ENCODE measurements around the gene ISG15.
"Not testable (repeated sequence)": the region's sequence is repeated elsewhere in the genome, so short reads cannot be mapped to it uniquely, and the experiment has no call there.

The ISG15 gene

DNA sequence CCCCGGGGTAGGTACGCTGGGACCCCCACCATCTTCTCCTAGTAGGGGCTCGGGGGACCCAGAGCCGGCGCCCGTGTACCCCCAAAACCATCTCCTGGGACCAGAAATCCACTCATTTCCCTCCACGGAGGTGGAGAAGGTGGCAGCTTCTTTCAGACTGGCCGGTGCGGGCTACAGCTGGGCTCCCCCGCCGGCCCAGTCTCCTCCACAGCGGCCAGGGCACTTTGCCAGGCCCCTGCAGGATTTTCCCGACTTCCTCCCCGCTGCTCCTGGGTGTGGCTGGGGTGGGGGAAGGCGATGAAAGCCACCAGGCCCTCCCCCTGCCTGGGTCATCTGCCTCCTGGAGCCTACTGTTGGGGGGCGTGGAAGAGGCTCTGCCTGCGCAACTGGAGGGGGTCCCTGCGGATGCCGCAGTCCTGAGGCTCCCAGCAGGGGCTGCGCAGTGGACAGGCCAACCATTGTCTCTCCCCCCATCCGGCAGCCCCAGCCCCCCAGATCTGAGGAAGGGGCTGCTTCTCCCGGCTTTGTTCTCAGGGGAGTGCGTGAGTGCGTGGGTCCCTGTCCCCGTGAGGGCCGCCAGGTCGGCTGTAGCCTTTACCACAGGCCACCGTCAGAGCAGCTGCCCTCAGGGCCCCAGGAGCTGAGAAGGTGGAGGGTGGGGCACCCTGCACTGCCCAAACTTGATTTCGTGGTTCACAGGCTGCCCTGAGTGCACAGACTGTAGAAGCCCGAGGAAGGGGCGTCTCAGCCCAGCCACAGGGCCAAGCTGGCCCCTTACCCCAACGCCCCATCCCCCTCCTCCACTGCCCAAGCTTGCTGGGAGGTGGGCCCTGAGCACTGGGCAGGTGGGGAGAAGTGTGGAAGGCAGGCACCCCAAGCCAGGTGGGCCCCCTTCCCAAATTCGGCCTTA, 8.0 kb downstream of the ISG15 start:
- Histone ChIP-seq H3K27me3 (ENCODE audit: control insufficient read depth, insufficient read depth, low read length) (peaks cover 5% of the 10 kb centered on the region), H3K27ac (ENCODE audit: low read length) (no peak overlapping the region), H3K9ac (ENCODE audit: low read length) (no peak overlapping the region), H3K4me1 (ENCODE audit: control insufficient read depth, low read depth, low read length) (peaks cover 15% of the 10 kb centered on the region), H3K4me3 (ENCODE audit: low read length) (peak overlapping the region; percentile 55), H3K9me3 (ENCODE audit: control insufficient read depth, low read depth, low read length) (no peaks in the 10 kb centered on the region), H3K36me3 (ENCODE audit: control insufficient read depth, low read depth, low read length) (no peaks in the 10 kb centered on the region)

DNA sequence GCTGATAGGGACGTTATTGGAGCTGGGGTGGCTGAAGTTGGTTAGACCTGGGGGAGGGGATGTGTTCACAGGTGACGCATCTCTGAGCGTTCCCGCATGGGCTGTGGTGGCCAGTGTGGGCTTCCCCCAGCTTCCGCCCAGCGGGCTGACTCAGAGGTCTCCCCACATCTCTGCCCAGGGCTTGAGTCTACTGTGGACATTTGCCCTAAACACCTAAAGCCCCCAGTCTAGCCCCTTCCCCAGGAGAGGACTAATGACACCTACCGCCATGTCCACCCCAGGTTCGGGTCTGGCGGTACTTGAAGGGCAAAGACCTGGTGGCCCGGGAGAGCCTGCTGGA, 8.6 kb downstream of the ISG15 start:
- H3K27me3 ChIP-seq (ENCODE audit: control insufficient read depth, insufficient read depth, low read length) = peaks cover 9% of the 10 kb centered on the region
- H3K4me3 ChIP-seq (ENCODE audit: low read length) = no peak overlapping the region
- no peaks in the 10 kb centered on the region for H3K9me3 ChIP-seq (ENCODE audit: control insufficient read depth, low read depth, low read length)
- H3K4me1 ChIP-seq (ENCODE audit: control insufficient read depth, low read depth, low read length) = peaks cover 15% of the 10 kb centered on the region
- H3K27ac ChIP-seq (ENCODE audit: low read length) = no peak overlapping the region
- H3K36me3 ChIP-seq (ENCODE audit: control insufficient read depth, low read depth, low read length) = no peaks in the 10 kb centered on the region
- H3K9ac ChIP-seq (ENCODE audit: low read length) = no peak overlapping the region

DNA sequence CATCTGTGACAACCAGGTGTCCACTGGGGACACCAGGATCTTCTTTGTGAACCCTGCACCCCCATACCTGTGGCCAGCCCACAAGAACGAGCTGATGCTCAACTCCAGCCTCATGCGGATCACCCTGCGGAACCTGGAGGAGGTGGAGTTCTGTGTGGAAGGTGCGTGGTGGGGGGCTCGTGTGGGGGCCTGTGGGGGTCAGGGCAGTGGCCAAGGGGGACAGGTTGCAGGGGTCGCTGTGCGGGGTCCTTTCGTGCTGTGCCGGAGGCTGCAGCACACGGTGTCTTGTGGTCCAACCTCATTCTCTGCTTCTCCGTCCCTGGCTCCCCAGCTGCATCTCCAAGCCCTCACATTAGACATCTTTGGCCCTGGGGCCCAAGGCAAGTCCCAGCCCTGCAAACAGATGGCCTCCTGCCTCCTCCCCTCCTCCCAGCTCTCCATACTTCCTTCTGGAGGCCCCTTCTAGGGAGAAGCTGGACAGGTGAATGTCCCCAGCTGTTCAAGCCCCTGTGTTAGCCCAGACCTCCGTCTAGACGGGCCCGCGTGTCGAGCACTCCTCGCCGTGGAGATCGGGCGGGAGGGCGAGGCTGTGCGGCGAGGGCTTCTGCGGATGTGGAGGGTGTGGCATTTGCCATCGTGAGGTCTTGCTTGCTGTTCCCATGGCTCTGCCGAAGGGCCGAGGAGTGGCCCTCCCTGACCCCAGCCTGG, 9.2 kb downstream of the ISG15 start:
- no peaks in the 10 kb centered on the region for H3K9me3 ChIP-seq (ENCODE audit: control insufficient read depth, low read depth, low read length)
- H3K9ac ChIP-seq (ENCODE audit: low read length) = no peak overlapping the region
- H3K4me1 ChIP-seq (ENCODE audit: control insufficient read depth, low read depth, low read length) = peaks cover 15% of the 10 kb centered on the region
- H3K27ac ChIP-seq (ENCODE audit: low read length) = no peak overlapping the region
- H3K36me3 ChIP-seq (ENCODE audit: control insufficient read depth, low read depth, low read length) = no peaks in the 10 kb centered on the region
- peaks cover 12% of the 10 kb centered on the region for H3K27me3 ChIP-seq (ENCODE audit: control insufficient read depth, insufficient read depth, low read length)
- H3K4me3 ChIP-seq (ENCODE audit: low read length) = no peak overlapping the region

DNA sequence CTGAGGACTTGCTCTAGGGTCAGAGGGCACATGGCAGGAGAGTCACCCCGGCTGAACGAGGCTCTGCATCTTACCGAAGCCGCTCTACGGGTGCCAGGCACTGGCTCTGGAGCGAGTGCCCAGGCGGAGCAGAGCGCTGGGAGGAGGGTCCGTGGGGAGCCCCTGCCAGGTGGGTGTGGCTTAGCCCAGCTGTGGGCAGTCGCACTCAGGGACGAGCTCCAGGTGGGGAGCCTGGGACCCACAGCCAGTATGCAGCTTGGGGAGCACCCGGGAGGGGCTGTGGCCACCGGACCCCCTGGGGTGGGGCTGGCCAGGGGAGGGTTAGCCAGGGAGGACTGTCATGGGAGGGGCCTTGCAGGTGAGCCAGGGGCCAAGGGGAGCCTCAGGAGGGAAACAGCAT, 10.4 kb downstream of the ISG15 start:
- H3K9me3 ChIP-seq (ENCODE audit: control insufficient read depth, low read depth, low read length) = no peaks in the 10 kb centered on the region
- H3K4me3 ChIP-seq (ENCODE audit: low read length) = no peak overlapping the region
- H3K9ac ChIP-seq (ENCODE audit: low read length) = no peak overlapping the region
- H3K27me3 ChIP-seq (ENCODE audit: control insufficient read depth, insufficient read depth, low read length) = peaks cover 12% of the 10 kb centered on the region
- H3K4me1 ChIP-seq (ENCODE audit: control insufficient read depth, low read depth, low read length) = peaks cover 15% of the 10 kb centered on the region
- H3K27ac ChIP-seq (ENCODE audit: low read length) = no peak overlapping the region
- H3K36me3 ChIP-seq (ENCODE audit: control insufficient read depth, low read depth, low read length) = no peaks in the 10 kb centered on the region

DNA sequence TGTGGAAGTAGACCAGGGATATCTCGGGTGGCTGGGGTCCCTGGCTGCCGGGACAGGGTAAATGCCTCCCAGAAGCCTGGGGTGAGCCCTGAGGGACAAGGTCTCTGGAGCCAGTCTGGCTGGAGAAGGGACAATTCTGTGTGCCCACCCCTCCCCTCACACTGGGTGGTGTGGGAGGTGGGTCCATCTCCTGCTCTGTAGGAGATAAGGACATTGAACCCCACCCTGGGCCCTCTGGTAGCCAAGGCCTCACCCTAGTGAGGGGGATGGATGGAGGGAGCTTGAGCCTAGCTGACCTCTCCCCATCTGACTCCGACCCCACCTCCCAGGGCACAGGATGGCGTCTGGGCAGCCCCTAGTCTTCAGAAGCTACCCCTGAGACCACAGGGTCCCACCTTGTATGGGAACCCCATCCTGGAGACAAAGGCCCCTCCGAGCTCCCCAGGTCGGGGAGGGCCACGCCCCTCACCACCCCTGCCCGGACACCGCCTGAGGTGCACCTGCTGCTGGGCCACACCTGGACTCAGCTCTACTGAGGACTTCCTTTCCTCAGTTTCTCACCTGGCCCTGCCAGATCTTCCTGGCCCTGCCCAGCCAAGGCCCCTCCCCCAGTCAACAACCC, 11.0 kb downstream of the ISG15 start:
- Histone ChIP-seq H3K4me1 (ENCODE audit: control insufficient read depth, low read depth, low read length) (peaks cover 15% of the 10 kb centered on the region), H3K9ac (ENCODE audit: low read length) (no peak overlapping the region), H3K4me3 (ENCODE audit: low read length) (no peak overlapping the region)

DNA sequence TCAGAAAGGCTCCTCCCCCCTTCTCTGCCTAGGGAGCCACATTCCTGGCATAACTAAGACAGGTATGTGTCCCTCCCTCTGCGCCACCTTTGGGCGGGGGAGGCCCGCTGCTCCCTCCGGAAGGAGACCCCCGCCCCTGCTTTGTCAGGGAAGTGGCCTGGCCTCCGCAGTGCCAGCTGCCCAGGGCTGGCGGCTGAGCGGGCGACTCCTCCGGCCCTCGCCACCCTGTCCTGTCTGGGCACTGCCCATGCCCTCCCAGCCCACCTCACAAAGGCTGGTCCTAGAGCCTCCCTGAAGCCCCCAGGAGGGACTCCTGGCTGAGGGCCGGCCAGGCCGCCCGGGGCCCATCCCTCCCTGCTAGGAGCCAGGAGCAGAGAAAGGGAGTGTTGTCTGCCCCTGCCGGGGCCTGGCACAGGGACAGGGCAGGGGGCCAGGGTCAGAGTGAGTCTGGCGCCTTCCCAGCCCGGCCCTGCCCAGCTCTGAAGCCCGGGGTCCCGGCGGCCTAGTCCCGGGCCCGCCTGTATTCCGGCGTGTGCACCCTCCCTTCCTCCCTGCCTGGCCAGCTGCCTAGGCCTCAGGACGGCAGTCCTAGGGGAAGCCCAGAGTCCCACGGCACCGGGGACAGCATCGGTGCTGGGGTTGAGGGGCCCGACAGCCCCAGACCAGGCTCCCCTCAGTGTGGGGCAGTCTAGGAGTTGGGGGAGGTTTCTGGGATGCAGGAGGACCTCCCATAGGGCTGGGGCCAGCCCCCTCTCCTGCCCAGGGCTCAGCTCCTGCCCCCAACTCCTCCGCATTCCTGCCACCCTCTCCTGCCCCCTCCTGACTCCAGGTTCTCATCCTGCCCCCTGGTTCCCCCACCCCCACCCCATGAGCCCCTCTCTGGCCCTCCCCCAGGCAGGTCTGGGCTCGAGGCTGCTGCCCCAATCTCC, 11.7 kb downstream of the ISG15 start:
- H3K9ac ChIP-seq (ENCODE audit: low read length) = no peak overlapping the region
- H3K4me3 ChIP-seq (ENCODE audit: low read length) = no peak overlapping the region
- no peak overlapping the region for H3K27ac ChIP-seq (ENCODE audit: low read length)
- H3K9me3 ChIP-seq (ENCODE audit: control insufficient read depth, low read depth, low read length) = no peaks in the 10 kb centered on the region
- H3K36me3 ChIP-seq (ENCODE audit: control insufficient read depth, low read depth, low read length) = no peaks in the 10 kb centered on the region
- H3K4me1 ChIP-seq (ENCODE audit: control insufficient read depth, low read depth, low read length) = peaks cover 15% of the 10 kb centered on the region
- peaks cover 21% of the 10 kb centered on the region for H3K27me3 ChIP-seq (ENCODE audit: control insufficient read depth, insufficient read depth, low read length)

More for the DNA sequence above, 11.0 kb downstream of the ISG15 start:
- Histone ChIP-seq H3K36me3 (ENCODE audit: control insufficient read depth, low read depth, low read length) (no peaks in the 10 kb centered on the region), H3K27ac (ENCODE audit: low read length) (no peak overlapping the region), H3K27me3 (ENCODE audit: control insufficient read depth, insufficient read depth, low read length) (peaks cover 16% of the 10 kb centered on the region), H3K9me3 (ENCODE audit: control insufficient read depth, low read depth, low read length) (no peaks in the 10 kb centered on the region)

DNA sequence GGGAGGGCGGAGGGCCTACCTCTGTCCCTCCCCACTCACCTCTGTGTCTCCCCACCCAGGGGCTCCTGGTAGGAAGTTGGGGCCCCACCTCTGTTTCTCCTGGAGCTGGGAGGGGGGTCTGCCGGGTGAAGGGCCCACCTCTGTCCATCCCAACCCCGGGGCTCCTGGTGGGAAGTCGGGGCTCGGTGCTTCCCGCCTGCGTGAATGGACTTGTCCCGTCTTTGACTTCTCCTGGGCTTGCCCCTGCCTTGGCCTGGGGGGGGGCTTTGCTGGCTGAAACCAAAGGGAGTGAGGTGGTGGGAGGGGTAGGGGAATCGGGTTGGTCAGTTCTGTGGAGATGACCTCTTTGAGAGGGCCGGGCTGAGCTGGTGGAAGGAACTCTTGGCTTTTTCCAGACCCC, 12.4 kb downstream of the ISG15 start:
- Histone ChIP-seq H3K36me3 (ENCODE audit: control insufficient read depth, low read depth, low read length) (no peaks in the 10 kb centered on the region), H3K4me1 (ENCODE audit: control insufficient read depth, low read depth, low read length) (peaks cover 15% of the 10 kb centered on the region), H3K9me3 (ENCODE audit: control insufficient read depth, low read depth, low read length) (no peaks in the 10 kb centered on the region), H3K27me3 (ENCODE audit: control insufficient read depth, insufficient read depth, low read length) (peaks cover 21% of the 10 kb centered on the region), H3K27ac (ENCODE audit: low read length) (no peak overlapping the region), H3K9ac (ENCODE audit: low read length) (no peak overlapping the region), H3K4me3 (ENCODE audit: low read length) (no peak overlapping the region)

DNA sequence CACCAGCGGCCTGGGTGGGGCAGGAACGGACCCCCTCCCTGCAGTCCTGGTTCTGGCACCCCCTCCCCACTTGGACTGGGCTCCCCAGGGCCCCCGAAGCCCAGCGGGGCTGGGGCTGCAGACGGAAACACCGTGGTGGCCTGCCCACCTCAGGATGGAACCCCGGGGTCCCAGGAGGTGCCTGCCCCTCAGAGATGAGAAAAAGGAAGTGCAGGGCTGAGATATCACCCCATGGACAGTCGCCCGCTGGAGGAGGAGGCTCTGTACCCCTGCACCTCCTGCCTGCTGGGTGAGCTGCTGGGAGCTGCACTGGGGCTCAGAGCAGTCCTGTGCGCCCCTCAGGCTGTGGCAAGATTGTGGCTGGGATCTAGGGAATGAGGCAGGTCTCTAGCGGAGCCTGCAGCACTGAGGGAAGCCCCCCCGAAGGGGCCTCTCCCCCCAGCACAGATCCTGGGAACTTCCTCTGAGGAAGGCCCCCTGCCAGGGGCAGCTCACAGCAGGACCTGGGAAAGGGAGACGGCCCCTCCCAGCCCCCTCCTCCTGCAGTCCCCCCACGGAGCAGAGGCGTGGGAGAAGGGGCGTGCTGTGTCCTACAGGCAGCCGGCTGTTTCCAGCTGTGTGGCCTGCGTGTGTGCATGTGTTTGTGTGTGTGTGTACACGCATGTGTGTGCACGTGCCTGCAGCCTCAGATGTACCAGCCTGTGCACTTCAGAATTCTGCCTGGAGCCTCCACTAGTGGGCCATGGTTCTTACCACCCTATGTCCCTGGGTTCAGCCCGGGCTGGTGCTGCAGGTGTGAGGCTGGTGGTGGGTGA, 13.5 kb downstream of the ISG15 start:
- Histone ChIP-seq H3K9ac (ENCODE audit: low read length) (no peak overlapping the region), H3K4me1 (ENCODE audit: control insufficient read depth, low read depth, low read length) (peaks cover 16% of the 10 kb centered on the region), H3K27ac (ENCODE audit: low read length) (no peak overlapping the region), H3K4me3 (ENCODE audit: low read length) (no peak overlapping the region), H3K27me3 (ENCODE audit: control insufficient read depth, insufficient read depth, low read length) (peaks cover 27% of the 10 kb centered on the region), H3K36me3 (ENCODE audit: control insufficient read depth, low read depth, low read length) (no peaks in the 10 kb centered on the region), H3K9me3 (ENCODE audit: control insufficient read depth, low read depth, low read length) (no peaks in the 10 kb centered on the region)

DNA sequence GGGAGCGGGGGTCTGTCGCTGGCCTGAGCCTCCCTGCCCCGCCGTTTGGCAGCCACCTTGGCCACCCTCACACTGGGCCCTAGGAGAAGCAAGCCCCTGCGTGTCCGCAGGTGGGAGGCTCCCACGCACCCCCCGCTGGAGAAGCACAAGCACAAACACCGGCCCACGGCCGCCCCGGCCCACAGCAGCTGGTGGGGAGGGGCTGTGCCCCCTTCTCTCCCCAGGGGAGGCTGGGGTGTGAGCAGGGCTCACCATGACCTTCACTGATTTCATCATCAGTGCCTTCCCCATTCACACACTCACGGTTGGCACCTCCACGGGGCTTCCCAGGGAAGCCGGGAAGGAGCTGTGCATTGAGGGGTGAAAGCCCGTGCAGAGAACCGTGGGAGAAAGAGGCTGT, 14.5 kb downstream of the ISG15 start:
- H3K9me3 ChIP-seq (ENCODE audit: control insufficient read depth, low read depth, low read length) = no peaks in the 10 kb centered on the region
- H3K4me1 ChIP-seq (ENCODE audit: control insufficient read depth, low read depth, low read length) = peaks cover 22% of the 10 kb centered on the region
- H3K4me3 ChIP-seq (ENCODE audit: low read length) = no peak overlapping the region
- H3K9ac ChIP-seq (ENCODE audit: low read length) = no peak overlapping the region
- no peak overlapping the region for H3K27ac ChIP-seq (ENCODE audit: low read length)
- H3K36me3 ChIP-seq (ENCODE audit: control insufficient read depth, low read depth, low read length) = no peaks in the 10 kb centered on the region
- H3K27me3 ChIP-seq (ENCODE audit: control insufficient read depth, insufficient read depth, low read length) = peaks cover 36% of the 10 kb centered on the region

DNA sequence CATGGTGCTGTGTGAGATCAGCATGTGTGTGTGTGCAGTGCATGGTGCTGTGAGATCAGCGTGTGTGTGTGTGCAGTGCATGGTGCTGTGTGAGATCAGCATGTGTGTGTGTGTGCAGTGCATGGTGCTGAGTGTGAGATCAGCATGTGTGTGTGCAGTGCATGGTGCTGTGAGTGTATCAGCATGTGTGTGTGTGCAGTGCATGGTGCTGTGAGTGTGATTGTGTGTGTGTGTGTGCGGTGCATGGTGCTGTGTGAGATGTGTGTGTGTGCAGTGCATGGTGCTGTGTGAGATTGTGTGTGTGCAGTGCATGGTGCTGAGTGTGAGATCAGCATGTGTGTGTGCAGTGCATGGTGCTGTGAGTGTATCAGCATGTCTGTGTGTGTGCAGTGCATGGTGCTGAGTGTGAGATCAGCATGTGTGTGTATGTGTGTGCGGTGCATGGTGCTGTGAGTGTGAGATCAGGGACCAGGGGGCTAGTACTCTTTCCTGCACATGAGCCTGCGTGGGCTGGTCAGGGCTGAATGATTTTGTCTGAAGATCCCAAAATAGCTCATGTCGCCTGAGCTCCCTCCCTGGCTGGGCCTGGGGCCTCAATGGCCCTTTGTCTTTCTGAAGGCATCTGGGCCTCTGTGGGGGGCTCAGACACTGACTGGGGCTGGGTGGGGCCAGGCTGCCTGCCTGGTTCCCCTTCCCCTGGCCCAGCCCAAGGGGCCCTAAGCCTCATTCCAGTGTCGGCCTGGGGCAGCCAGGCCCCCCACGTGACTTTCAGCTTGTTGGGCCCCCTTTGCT, 17.8 kb downstream of the ISG15 start:
- Histone ChIP-seq H3K4me1 (ENCODE audit: control insufficient read depth, low read depth, low read length) (peaks cover 11% of the 10 kb centered on the region), H3K27me3 (ENCODE audit: control insufficient read depth, insufficient read depth, low read length) (peaks cover 59% of the 10 kb centered on the region)
- H3K9ac ChIP-seq (ENCODE audit: low read length); H3K9me3 ChIP-seq (ENCODE audit: control insufficient read depth, low read depth, low read length); H3K27ac ChIP-seq (ENCODE audit: low read length); H3K36me3 ChIP-seq (ENCODE audit: control insufficient read depth, low read depth, low read length); H3K4me3 ChIP-seq (ENCODE audit: low read length): not testable (repeated sequence)
